ENCODE results near the gene FHOD3.

FHOD3 gene

GRCh38 chr18:36653870-36654269 lies 356.4 kb downstream of the FHOD3 start:
- no peak for DNase-seq
- TF ChIP-seq POLR2A (IDR thresholded peaks at IDR 0.05; ENCODE audit: low read length): no peak
- TF ChIP-seq GATA1 (IDR thresholded peaks at IDR 0.05; ENCODE audit: low read depth, low read length): no peak

DNA sequence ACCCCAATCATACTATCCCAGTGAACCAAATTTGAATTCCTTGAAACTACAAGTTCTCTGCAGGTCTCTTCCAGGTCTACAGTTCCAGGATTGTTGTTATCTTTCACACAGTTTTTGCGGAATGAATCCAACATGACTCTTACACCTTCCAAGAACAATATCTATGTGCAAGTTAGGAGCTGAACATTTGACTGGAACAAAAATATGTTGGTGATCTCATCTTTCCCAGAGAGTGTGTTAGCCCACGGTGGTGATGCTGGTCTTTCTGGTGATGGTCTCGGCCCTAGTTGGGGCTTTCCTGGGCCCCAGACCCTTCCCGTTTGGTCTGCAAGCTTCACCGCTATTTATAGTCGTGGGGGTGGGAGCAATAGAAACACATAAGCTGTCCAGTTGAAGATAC lies 357.6 kb downstream of the FHOD3 start:
- no peak for TF ChIP-seq POLR2A (IDR thresholded peaks at IDR 0.05; ENCODE audit: low read length)
- no peak for TF ChIP-seq GATA1 (IDR thresholded peaks at IDR 0.05; ENCODE audit: low read depth, low read length)
- DNase-seq: no peak

DNA sequence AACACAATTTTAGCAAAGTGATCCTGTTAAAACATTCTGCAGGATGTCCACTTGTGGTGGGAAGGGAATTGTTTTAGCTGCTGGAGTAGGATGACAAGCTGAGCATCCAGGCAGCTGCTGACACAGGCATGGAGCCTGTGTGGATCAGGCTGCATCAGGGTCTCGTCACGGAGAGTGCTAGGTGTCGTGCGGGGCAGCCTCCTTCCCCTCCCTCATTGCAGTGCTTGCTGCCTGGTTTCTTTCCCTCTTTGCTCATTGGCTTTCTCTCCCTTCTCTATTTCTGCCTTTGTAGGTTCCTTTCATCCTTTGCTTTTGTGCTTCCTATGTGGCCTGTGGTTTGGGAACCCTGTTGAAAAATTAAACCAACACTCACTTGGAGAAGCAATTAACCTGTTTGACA lies 358.4 kb downstream of the FHOD3 start:
- DNase-seq: no peak
- TF ChIP-seq POLR2A (IDR thresholded peaks at IDR 0.05; ENCODE audit: low read length): no peak

DNA sequence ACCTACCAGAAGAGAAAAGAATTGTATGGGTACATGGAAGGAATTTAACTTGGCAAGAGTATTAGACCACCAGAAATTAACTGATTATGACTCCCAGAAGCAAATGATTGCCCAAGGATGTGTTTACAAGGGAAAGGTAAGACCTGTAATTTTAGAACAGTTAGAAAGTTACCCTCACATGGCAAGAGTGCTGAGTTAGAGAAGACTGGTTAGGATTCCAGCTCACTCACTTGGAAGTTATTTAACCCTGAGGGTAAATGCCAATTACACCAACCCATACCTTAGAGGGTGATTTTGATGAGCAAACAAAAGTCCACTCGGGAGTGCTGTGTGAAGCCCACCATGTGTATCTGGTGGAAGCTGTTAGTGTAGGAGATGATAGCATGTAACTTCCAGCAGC lies 361.1 kb downstream of the FHOD3 start:
- no peak for TF ChIP-seq POLR2A (IDR thresholded peaks at IDR 0.05; ENCODE audit: low read length)
- DNase-seq: no peak

GRCh38 chr18:36660311-36660710 lies 362.8 kb downstream of the FHOD3 start:
- no peak for DNase-seq
- TF ChIP-seq GATA1 (IDR thresholded peaks at IDR 0.05; ENCODE audit: low read depth, low read length) (no peak), POLR2A (IDR thresholded peaks at IDR 0.05; ENCODE audit: low read length) (no peak)

GRCh38 chr18:36661999-36662398 lies 364.5 kb downstream of the FHOD3 start:
- DNase-seq: peak in 1 of 2 experiments; percentile 26
- TF ChIP-seq POLR2A (IDR thresholded peaks at IDR 0.05; ENCODE audit: low read length) (no peak), GATA1 (IDR thresholded peaks at IDR 0.05; ENCODE audit: low read depth, low read length) (no peak)

DNA sequence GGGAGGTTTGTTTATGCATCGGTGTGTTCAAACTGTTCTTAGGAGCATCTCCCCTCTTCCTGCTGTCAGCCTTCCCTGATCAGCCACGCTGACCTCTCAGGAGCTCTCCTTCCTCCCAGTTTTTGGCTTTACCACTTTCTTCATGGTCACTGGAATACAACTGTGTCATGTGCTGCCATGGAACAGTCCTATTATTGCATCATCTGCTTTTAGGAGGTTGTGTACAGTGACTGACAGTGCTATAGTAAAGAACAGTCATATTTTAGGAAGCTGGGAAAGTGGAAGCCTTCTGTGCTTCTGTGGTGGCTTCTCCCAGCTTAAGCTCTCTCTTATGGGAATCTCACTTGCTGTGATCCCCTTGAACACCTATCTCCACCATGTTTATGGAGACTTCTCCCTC lies 365.8 kb downstream of the FHOD3 start:
- TF ChIP-seq POLR2A (IDR thresholded peaks at IDR 0.05; ENCODE audit: low read length): no peak
- TF ChIP-seq GATA1 (IDR thresholded peaks at IDR 0.05; ENCODE audit: low read depth, low read length): no peak
- DNase-seq: no peak

- TF ChIP-seq POLR2A (IDR thresholded peaks at IDR 0.05; ENCODE audit: low read length): no peak
- TF ChIP-seq GATA1 (IDR thresholded peaks at IDR 0.05; ENCODE audit: low read depth, low read length): no peak
- DNase-seq: no peak
Observed at GRCh38 chr18:36665952-36666351, 368.4 kb downstream of the FHOD3 start.

- no peak for TF ChIP-seq POLR2A (IDR thresholded peaks at IDR 0.05; ENCODE audit: low read length)
- TF ChIP-seq GATA1 (IDR thresholded peaks at IDR 0.05; ENCODE audit: low read depth, low read length): no peak
Observed at GRCh38 chr18:36667811-36668210, 370.3 kb downstream of the FHOD3 start.

GRCh38 chr18:36668349-36668748 lies 370.8 kb downstream of the FHOD3 start:
- no peak for TF ChIP-seq POLR2A (IDR thresholded peaks at IDR 0.05; ENCODE audit: low read length)
- no peak for TF ChIP-seq GATA1 (IDR thresholded peaks at IDR 0.05; ENCODE audit: low read depth, low read length)
- no peak for DNase-seq

More at GRCh38 chr18:36667811-36668210, 370.3 kb downstream of the FHOD3 start:
- DNase-seq: no peak

- TF ChIP-seq POLR2A (IDR thresholded peaks at IDR 0.05; ENCODE audit: low read length) (no peak), GATA1 (IDR thresholded peaks at IDR 0.05; ENCODE audit: low read depth, low read length) (no peak)
- DNase-seq: no peak
Observed at GRCh38 chr18:36672437-36673344, 375.2 kb downstream of the FHOD3 start.

DNA sequence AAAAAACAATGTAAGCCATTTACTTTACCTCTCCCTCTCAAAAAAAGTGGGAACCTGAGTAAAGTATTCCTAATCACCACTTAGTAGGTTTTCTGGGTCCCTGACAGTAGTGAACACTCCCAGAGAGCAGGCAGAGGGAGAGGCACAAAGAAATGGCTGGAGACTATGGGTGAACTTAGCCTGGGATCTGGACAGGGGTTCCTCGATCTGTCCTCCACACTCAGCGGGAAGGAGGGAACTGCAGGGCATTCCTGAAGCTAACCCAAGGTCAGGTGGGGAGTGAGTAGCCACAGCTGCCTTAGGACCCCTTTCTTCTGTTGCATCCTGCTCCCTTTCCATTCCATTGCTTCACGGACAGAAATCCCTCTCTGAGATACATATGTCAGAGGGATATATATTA lies 375.9 kb downstream of the FHOD3 start:
- DNase-seq: no peak

DNA sequence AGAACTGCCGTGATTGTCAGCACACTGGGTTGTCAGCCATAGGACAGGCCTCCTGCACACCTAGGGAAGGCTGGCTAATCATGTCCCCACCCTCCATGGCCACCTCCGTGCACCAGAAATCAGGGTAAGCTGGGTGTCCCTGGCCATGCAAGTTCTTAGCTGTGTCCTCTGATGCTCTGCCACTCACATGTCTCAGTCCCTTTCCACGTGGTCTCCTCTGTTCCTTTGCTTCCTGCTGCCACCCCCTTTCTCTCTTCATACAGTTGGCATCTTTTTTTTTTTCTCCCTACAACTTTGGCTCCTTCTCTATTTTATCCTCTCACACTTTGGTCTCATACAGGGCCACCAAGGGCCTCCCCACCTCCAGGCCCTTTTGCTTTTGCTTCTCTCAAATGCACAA lies 377.6 kb downstream of the FHOD3 start:
- no peak for TF ChIP-seq GATA1 (IDR thresholded peaks at IDR 0.05; ENCODE audit: low read depth, low read length)
- no peak for TF ChIP-seq POLR2A (IDR thresholded peaks at IDR 0.05; ENCODE audit: low read length)
- no peak for DNase-seq

More for the DNA sequence above, 375.9 kb downstream of the FHOD3 start:
- TF ChIP-seq GATA1 (IDR thresholded peaks at IDR 0.05; ENCODE audit: low read depth, low read length): no peak
- no peak for TF ChIP-seq POLR2A (IDR thresholded peaks at IDR 0.05; ENCODE audit: low read length)

DNA sequence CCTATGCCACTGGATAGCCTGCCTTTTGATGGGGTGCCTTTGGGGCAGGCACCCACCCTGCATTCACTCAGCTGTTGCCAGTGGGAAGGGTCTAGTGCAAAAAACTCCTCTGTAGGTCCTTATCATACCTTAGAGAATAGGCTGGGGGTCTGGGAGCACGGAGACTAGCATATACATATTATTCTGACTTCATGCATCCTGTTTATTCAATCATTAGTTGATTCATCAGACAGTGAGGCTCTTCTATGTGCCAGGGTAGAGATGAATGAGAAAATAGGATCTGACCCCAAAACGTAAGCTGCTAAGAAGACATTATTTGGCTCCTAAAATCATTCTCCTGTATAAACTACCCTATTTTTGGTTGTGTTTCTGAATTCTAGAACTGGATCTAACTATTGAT lies 378.0 kb downstream of the FHOD3 start:
- no peak for DNase-seq
- TF ChIP-seq POLR2A (IDR thresholded peaks at IDR 0.05; ENCODE audit: low read length): no peak
- no peak for TF ChIP-seq GATA1 (IDR thresholded peaks at IDR 0.05; ENCODE audit: low read depth, low read length)

DNA sequence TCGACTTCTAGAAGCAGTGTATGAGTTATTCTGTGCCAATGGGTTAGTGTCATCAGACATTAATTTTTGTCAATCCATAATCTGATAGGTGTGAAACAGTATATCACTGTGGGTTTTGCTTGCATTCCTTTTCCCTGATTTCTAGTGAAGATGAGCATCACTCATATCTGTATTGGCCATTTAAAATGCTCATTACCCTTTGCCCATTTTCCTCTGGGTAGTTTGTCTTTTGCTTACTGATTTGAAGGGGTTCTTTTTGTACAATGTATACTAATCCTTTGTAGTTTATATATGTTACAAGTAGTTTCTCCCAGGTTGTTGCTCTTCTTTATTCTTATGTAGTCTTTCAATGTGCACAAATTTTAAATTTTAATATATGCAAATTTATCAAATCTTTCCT lies 379.1 kb downstream of the FHOD3 start:
- TF ChIP-seq POLR2A (IDR thresholded peaks at IDR 0.05; ENCODE audit: low read length): no peak
- no peak for TF ChIP-seq GATA1 (IDR thresholded peaks at IDR 0.05; ENCODE audit: low read depth, low read length)
- no peak for DNase-seq
